Measurements from ENCODE around the gene ALDH1A3. TPM values are rescaled to one million over a fixed set of nuclear protein-coding genes. Genes with fewer than 3 reads are reported as not detected.

ALDH1A3 gene
- total and polyA plus RNA-seq, 4 donors, result 0.79 to 8.4 (median 1.4) TPM

GRCh38 chr15:100926971-100927756 is 47.5 kb downstream of the ALDH1A3 start:
- H3K36me3 ChIP-seq (ENCODE audit: control insufficient read depth in 4 of 4, insufficient read depth in 3 of 4, low read depth in 1 of 4, low read length in 3 of 4), result no peaks in the 10 kb centered on the region
- no peak overlapping the region for H3K4me3 ChIP-seq (ENCODE audit: low read depth in 1 of 3, low read length in 3 of 3)
- 84% methylated on average over 11 of the region's 11 CpGs for WGBS
- H3K27me3 ChIP-seq (ENCODE audit: control insufficient read depth in 4 of 4, insufficient read depth in 4 of 4, low read length in 3 of 4), result no peaks in the 10 kb centered on the region
- DNase-seq (ENCODE audit: low spot score), result no peak
- H3K4me1 ChIP-seq (ENCODE audit: control insufficient read depth in 4 of 4, insufficient read depth in 4 of 4, low read length in 3 of 4), result no peaks in the 10 kb centered on the region
- TF ChIP-seq ATF3 (IDR thresholded peaks at IDR 0.05), result no peak
- TF ChIP-seq HNF4G (IDR thresholded peaks at IDR 0.05), result no peak
- no peak for TF ChIP-seq ZBTB33 (IDR thresholded peaks at IDR 0.05)
- no peak for TF ChIP-seq RAD21 (IDR thresholded peaks at IDR 0.05)
- TF ChIP-seq GABPA (IDR thresholded peaks at IDR 0.05 in 1 of 2, conservative IDR thresholded peaks at IDR 0.05 in 1 of 2), result no peak
- no peak for TF ChIP-seq TAF1 (conservative IDR thresholded peaks at IDR 0.05)
- TF ChIP-seq FOXA1 (IDR thresholded peaks at IDR 0.05), result no peak
- TF ChIP-seq RXRA (IDR thresholded peaks at IDR 0.05), result no peak
- TF ChIP-seq REST (IDR thresholded peaks at IDR 0.05), result no peak
- no peak for TF ChIP-seq JUND (IDR thresholded peaks at IDR 0.05)
- TF ChIP-seq CTCF (IDR thresholded peaks at IDR 0.05; ENCODE audit: low read depth, low read length, missing input control), result no peak
- no peak for TF ChIP-seq MAX (IDR thresholded peaks at IDR 0.05)
- no peak for TF ChIP-seq FOXA2 (IDR thresholded peaks at IDR 0.05)
- TF ChIP-seq YY1 (IDR thresholded peaks at IDR 0.05), result no peak
- TF ChIP-seq EGR1 (IDR thresholded peaks at IDR 0.05; ENCODE audit: low read depth in 2 of 2), result no peak
- no peak for TF ChIP-seq NR2F2 (IDR thresholded peaks at IDR 0.05)
- no peak for TF ChIP-seq SP1 (IDR thresholded peaks at IDR 0.05)
- no peak for TF ChIP-seq HNF4A (conservative IDR thresholded peaks at IDR 0.05)
- H3K9ac ChIP-seq (ENCODE audit: low read depth in 1 of 2, low read length in 2 of 2), result no peak overlapping the region
- no peaks in the 10 kb centered on the region for H3K9me3 ChIP-seq (ENCODE audit: control insufficient read depth in 4 of 4, low read length in 3 of 4)
- H3K27ac ChIP-seq (ENCODE audit: low read depth in 1 of 2, low read length in 2 of 2), result no peak overlapping the region
